ENCODE data around the gene IPO8. TPM values are rescaled to one million over a fixed set of nuclear protein-coding genes. Genes with fewer than 3 reads are reported as not detected.

The IPO8 gene
- total RNA-seq, 1 experiment from 2014 or later, result 48.0 TPM

- Histone ChIP-seq H2BK12ac (ENCODE audit: insufficient read length, low read depth, low read length) (no peak overlapping the region), H2BK5ac (ENCODE audit: insufficient read length, low read length) (no peak overlapping the region), H3K79me1 (ENCODE audit: insufficient read depth, low read depth, low read length, poor library complexity, severe bottlenecking) (no peaks in the 10 kb centered on the region), H4K5ac (ENCODE audit: insufficient read length, low read depth, low read length) (no peak overlapping the region), H4K91ac (ENCODE audit: insufficient read length, low read depth, low read length) (no peak overlapping the region), H2BK15ac (ENCODE audit: low read depth, low read length) (no peak overlapping the region), H3K4me1 (ENCODE audit: insufficient read depth, low read length) (no peaks in the 10 kb centered on the region), H2AK5ac (ENCODE audit: insufficient read length, low read length) (no peak overlapping the region), H4K20me1 (ENCODE audit: control insufficient read depth, insufficient read depth, insufficient read length) (no peaks in the 10 kb centered on the region), H3K23ac (ENCODE audit: insufficient read length, low read depth, low read length) (no peak overlapping the region), H3K18ac (ENCODE audit: insufficient read length, low read depth, low read length) (no peak overlapping the region), H3T11ph (ENCODE audit: low read length) (no peak overlapping the region), H3K27me3 (ENCODE audit: insufficient read depth, low read length) (no peaks in the 10 kb centered on the region), H2BK120ac (ENCODE audit: low read depth, low read length, poor library complexity, severe bottlenecking) (no peak overlapping the region), H3K56ac (ENCODE audit: insufficient read length, low read depth, low read length) (no peak overlapping the region), H2BK20ac (ENCODE audit: low read depth, low read length, poor library complexity, severe bottlenecking) (no peak overlapping the region), H3K14ac (ENCODE audit: insufficient read depth, low read length) (no peak overlapping the region), H3K27ac (ENCODE audit: insufficient read length, low read depth, low read length) (no peak overlapping the region), H3K9ac (ENCODE audit: extremely low read depth, insufficient read length, low read length) (no peak overlapping the region), H3K4me2 (ENCODE audit: insufficient read depth, insufficient read length, low read length) (no peak overlapping the region), H3K9me3 (ENCODE audit: control insufficient read depth, low read depth, low read length) (no peaks in the 10 kb centered on the region), H3K4ac (ENCODE audit: low read depth, low read length) (no peak overlapping the region), H2AFZ (ENCODE audit: low read length) (no peak overlapping the region), H4K8ac (replicated peaks; ENCODE audit: insufficient read length, low read depth, low read length) (no peak overlapping the region), H3K23me2 (ENCODE audit: insufficient read length, low read depth, low read length, poor library complexity, severe bottlenecking) (peaks cover 10% of the 10 kb centered on the region), H3K79me2 (ENCODE audit: insufficient read depth, low read length) (peaks cover under 1% of the 10 kb centered on the region; the same call in 1 of the 2 replicates)
- TF ChIP-seq CTCF (conservative IDR thresholded peaks at IDR 0.05), result no peak
- H3K4me3 Mint-ChIP-seq, result no peak overlapping the region
- no peaks in the 10 kb centered on the region for H3K9me3 Mint-ChIP-seq
- H3K4me1 Mint-ChIP-seq, result peaks cover 21 to 28% of the 10 kb centered on the region in 2 experiments
- DNase-seq, result no peak
- H3K36me3 Mint-ChIP-seq (ENCODE audit: insufficient read depth in 1 of 3, low read depth in 3 of 3), result no peaks in the 10 kb centered on the region
- no CpG with 5 or more reads among the region's 12 CpGs for WGBS (ENCODE audit: extremely low coverage, insufficient read length, low lambda C conversion rate)
- no peak overlapping the region for H3K27ac Mint-ChIP-seq
- H3K27me3 Mint-ChIP-seq (ENCODE audit: low read depth), result no peaks in the 10 kb centered on the region
Observed at GRCh38 chr12:30698346-30698745, 2.7 kb upstream of the IPO8 start.

Data from H9 (cell line).